ENCODE data around the gene BRINP1. TPM values are rescaled to one million over a fixed set of nuclear protein-coding genes. Genes with fewer than 3 reads are reported as not detected.

Gene BRINP1
- total and polyA plus RNA-seq, 10 of the 15 experiments (the other 5 are each of a cell fraction or from before 2014, with no cell fraction given), result not detected

- ChIA-PET POLR2A (no interaction called here), RAD21 (ENCODE audit: unreplicated experiment) (no interaction called here), SMC1A (ENCODE audit: uncharacterized antibody, unreplicated experiment) (no interaction called here), CTCF (no interaction called here)
- Histone ChIP-seq H3K4me2 (ENCODE audit: control insufficient read depth, insufficient read depth) (no peak overlapping the region), H3K27ac (ENCODE audit: control insufficient read depth, insufficient read depth) (no peak overlapping the region), H3K79me2 (ENCODE audit: control insufficient read depth, insufficient read depth, low read length) (no peaks in the 10 kb centered on the region), H3K36me3 (ENCODE audit: control insufficient read depth in 2 of 2, insufficient read depth in 2 of 2, low read length in 1 of 2) (no peaks in the 10 kb centered on the region), H3K9me3 (replicated peaks; ENCODE audit: control insufficient read depth, insufficient read depth, low read length) (no peaks in the 10 kb centered on the region), H3K4me3 (no peak overlapping the region), H3K27me3 (replicated peaks in 1 of 2; ENCODE audit: control insufficient read depth in 2 of 2, insufficient read depth in 2 of 2, low read length in 1 of 2) (no peaks in the 10 kb centered on the region), H2AFZ (ENCODE audit: control insufficient read depth, low read depth, low read length) (no peak overlapping the region), H3K9ac (ENCODE audit: control insufficient read depth, insufficient read depth, low read length) (no peak overlapping the region), H3K4me1 (ENCODE audit: control insufficient read depth, insufficient read depth, low read length) (no peaks in the 10 kb centered on the region), H4K20me1 (ENCODE audit: control insufficient read depth, insufficient read depth) (no peaks in the 10 kb centered on the region)
- intact Hi-C loops (cut with micrococcal nuclease; ENCODE audit: unreplicated experiment), result no loop called here
- WGBS (ENCODE audit: insufficient coverage, insufficient replicate concordance, low lambda C conversion rate, missing lambda C conversion rate), result 0% methylated on average over 4 of the region's 4 CpGs
- no TSS peak for BruUV-seq (replicated peaks)
- no peak for DNase-seq (ENCODE audit: low read depth, low spot score)
- in situ Hi-C loops (cut with MboI), result no loop called here
- no peak for FAIRE-seq
- no peak for TF ChIP-seq ZBTB4 (CRISPR knock-in tag; IDR thresholded peaks at IDR 0.05)
- no peak for TF ChIP-seq CHD4 (IDR thresholded peaks at IDR 0.05)
- no peak for ATAC-seq
These were observed 50.9 kb downstream of the BRINP1 start for GRCh38 chr9:119318371-119318770.

- Histone ChIP-seq H3K79me2 (ENCODE audit: control insufficient read depth, insufficient read depth, low read length) (no peaks in the 10 kb centered on the region), H3K4me2 (ENCODE audit: control insufficient read depth, insufficient read depth) (no peak overlapping the region), H3K4me3 (no peak overlapping the region), H4K20me1 (ENCODE audit: control insufficient read depth, insufficient read depth) (no peaks in the 10 kb centered on the region), H3K36me3 (ENCODE audit: control insufficient read depth in 2 of 2, insufficient read depth in 2 of 2, low read length in 1 of 2) (no peaks in the 10 kb centered on the region), H2AFZ (ENCODE audit: control insufficient read depth, low read depth, low read length) (no peak overlapping the region), H3K9ac (ENCODE audit: control insufficient read depth, insufficient read depth, low read length) (no peak overlapping the region), H3K4me1 (ENCODE audit: control insufficient read depth, insufficient read depth, low read length) (no peaks in the 10 kb centered on the region), H3K27ac (ENCODE audit: control insufficient read depth, insufficient read depth) (no peak overlapping the region), H3K9me3 (replicated peaks; ENCODE audit: control insufficient read depth, insufficient read depth, low read length) (no peaks in the 10 kb centered on the region), H3K27me3 (replicated peaks in 1 of 2; ENCODE audit: control insufficient read depth in 2 of 2, insufficient read depth in 2 of 2, low read length in 1 of 2) (no peaks in the 10 kb centered on the region)
- RAD21 ChIA-PET (ENCODE audit: unreplicated experiment), result no interaction called here
- DNase-seq (ENCODE audit: low read depth, low spot score), result no peak
- intact Hi-C loops (cut with micrococcal nuclease; ENCODE audit: unreplicated experiment), result no loop called here
- in situ Hi-C loops (cut with MboI), result no loop called here
- POLR2A ChIA-PET, result no interaction called here
- 14% methylated on average over 4 of the region's 4 CpGs for WGBS (ENCODE audit: insufficient coverage, insufficient replicate concordance, low lambda C conversion rate, missing lambda C conversion rate)
- SMC1A ChIA-PET (ENCODE audit: uncharacterized antibody, unreplicated experiment), result interaction anchor here (1.0 kb wide), 1 partner anchor 11 kb away, joined by 3 read pairs; no protein-coding TSS in a partner anchor
- peak; percentile 44 for FAIRE-seq
- CTCF ChIA-PET, result no interaction called here
- no TSS peak for BruUV-seq (replicated peaks)
- ATAC-seq, result no peak
- TF ChIP-seq DPF2 (IDR thresholded peaks at IDR 0.05), result no peak
- TF ChIP-seq CTCF (IDR thresholded peaks at IDR 0.05 in 2 of 3, conservative IDR thresholded peaks at IDR 0.05 in 1 of 3; ENCODE audit: control insufficient read depth in 2 of 3, extremely low read depth in 1 of 3, insufficient read depth in 1 of 3, low read depth in 3 of 3, low read length in 3 of 3), result no peak
- no peak for TF ChIP-seq MTA2 (IDR thresholded peaks at IDR 0.05; ENCODE audit: low read depth)
- no peak for TF ChIP-seq ZNF24 (IDR thresholded peaks at IDR 0.05)
- no peak for TF ChIP-seq BCL3 (IDR thresholded peaks at IDR 0.05; ENCODE audit: borderline replicate concordance, insufficient read depth, low read depth, low read length, poor library complexity, severe bottlenecking)
- TF ChIP-seq MYB (IDR thresholded peaks at IDR 0.05; ENCODE audit: borderline replicate concordance, low read depth, low read length), result no peak
- TF ChIP-seq TAF1 (IDR thresholded peaks at IDR 0.05; ENCODE audit: borderline replicate concordance, low read depth, low read length), result no peak
- no peak for TF ChIP-seq ZNF622 (IDR thresholded peaks at IDR 0.05)
These were observed 55.4 kb downstream of the BRINP1 start for GRCh38 chr9:119313846-119314245.

All from GM12878 (cell line).